ENCODE results near the gene ADARB1. TPM values are rescaled to one million over a fixed set of nuclear protein-coding genes. Genes with fewer than 3 reads are reported as not detected.

The ADARB1 gene
- total and polyA plus RNA-seq, 2 experiments from 2014 or later: 4.8 to 14.8 TPM

GRCh38 chr21:45249626-45250025 lies 175.2 kb downstream of the ADARB1 start (continued):
- TF ChIP-seq, protein P1, sequence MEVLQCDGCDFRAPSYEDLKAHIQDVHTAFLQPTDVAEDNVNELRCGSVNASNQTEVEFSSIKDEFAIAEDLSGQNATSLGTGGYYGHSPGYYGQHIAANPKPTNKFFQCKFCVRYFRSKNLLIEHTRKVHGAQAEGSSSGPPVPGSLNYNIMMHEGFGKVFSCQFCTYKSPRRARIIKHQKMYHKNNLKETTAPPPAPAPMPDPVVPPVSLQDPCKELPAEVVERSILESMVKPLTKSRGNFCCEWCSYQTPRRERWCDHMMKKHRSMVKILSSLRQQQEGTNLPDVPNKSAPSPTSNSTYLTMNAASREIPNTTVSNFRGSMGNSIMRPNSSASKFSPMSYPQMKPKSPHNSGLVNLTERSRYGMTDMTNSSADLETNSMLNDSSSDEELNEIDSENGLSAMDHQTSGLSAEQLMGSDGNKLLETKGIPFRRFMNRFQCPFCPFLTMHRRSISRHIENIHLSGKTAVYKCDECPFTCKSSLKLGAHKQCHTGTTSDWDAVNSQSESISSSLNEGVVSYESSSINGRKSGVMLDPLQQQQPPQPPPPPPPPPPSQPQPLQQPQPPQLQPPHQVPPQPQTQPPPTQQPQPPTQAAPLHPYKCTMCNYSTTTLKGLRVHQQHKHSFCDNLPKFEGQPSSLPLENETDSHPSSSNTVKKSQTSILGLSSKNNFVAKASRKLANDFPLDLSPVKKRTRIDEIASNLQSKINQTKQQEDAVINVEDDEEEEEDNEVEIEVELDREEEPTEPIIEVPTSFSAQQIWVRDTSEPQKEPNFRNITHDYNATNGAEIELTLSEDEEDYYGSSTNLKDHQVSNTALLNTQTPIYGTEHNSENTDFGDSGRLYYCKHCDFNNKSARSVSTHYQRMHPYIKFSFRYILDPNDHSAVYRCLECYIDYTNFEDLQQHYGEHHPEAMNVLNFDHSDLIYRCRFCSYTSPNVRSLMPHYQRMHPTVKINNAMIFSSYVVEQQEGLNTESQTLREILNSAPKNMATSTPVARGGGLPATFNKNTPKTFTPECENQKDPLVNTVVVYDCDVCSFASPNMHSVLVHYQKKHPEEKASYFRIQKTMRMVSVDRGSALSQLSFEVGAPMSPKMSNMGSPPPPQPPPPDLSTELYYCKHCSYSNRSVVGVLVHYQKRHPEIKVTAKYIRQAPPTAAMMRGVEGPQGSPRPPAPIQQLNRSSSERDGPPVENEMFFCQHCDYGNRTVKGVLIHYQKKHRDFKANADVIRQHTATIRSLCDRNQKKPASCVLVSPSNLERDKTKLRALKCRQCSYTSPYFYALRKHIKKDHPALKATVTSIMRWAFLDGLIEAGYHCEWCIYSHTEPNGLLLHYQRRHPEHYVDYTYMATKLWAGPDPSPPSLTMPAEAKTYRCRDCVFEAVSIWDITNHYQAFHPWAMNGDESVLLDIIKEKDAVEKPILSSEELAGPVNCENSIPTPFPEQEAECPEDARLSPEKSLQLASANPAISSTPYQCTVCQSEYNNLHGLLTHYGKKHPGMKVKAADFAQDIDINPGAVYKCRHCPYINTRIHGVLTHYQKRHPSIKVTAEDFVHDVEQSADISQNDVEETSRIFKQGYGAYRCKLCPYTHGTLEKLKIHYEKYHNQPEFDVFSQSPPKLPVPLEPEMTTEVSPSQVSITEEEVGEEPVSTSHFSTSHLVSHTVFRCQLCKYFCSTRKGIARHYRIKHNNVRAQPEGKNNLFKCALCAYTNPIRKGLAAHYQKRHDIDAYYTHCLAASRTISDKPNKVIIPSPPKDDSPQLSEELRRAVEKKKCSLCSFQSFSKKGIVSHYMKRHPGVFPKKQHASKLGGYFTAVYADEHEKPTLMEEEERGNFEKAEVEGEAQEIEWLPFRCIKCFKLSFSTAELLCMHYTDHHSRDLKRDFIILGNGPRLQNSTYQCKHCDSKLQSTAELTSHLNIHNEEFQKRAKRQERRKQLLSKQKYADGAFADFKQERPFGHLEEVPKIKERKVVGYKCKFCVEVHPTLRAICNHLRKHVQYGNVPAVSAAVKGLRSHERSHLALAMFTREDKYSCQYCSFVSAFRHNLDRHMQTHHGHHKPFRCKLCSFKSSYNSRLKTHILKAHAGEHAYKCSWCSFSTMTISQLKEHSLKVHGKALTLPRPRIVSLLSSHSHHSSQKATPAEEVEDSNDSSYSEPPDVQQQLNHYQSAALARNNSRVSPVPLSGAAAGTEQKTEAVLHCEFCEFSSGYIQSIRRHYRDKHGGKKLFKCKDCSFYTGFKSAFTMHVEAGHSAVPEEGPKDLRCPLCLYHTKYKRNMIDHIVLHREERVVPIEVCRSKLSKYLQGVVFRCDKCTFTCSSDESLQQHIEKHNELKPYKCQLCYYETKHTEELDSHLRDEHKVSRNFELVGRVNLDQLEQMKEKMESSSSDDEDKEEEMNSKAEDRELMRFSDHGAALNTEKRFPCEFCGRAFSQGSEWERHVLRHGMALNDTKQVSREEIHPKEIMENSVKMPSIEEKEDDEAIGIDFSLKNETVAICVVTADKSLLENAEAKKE (CRISPR knock-in tag; IDR thresholded peaks at IDR 0.05): no peak
- TF ChIP-seq CREB1 (CRISPR knock-in tag; IDR thresholded peaks at IDR 0.05; ENCODE audit: low read depth): no peak
- no peak for TF ChIP-seq ETS1 (IDR thresholded peaks at IDR 0.05)

- Mint-ChIP-seq H3K27me3 (ENCODE audit: insufficient read depth, low read depth, poor library complexity) (peaks cover 8% of the 10 kb centered on the region), H3K36me3 (ENCODE audit: low read depth) (no peaks in the 10 kb centered on the region), H3K9me3 (peaks cover 4% of the 10 kb centered on the region; the same call in 1 of the 3 replicates), H3K4me1 (peaks cover 22% of the 10 kb centered on the region), H3K27ac (no peak overlapping the region), H3K4me3 (no peak overlapping the region)
- no peaks in the 10 kb centered on the region for H3K4me1 ChIP-seq (ENCODE audit: insufficient read depth)
- H3K36me3 ChIP-seq (ENCODE audit: insufficient read depth): no peaks in the 10 kb centered on the region
- no peak for ATAC-seq
- no peaks in the 10 kb centered on the region for H3K27me3 ChIP-seq (ENCODE audit: insufficient read depth)
- no peaks in the 10 kb centered on the region for H3K9me2 ChIP-seq (ENCODE audit: insufficient read depth)
- H3K27ac ChIP-seq (ENCODE audit: low read depth): no peak overlapping the region
- no peak for DNase-seq (ENCODE audit: low spot score)
- no peaks in the 10 kb centered on the region for H3F3A ChIP-seq (replicated peaks; ENCODE audit: low read depth)
- H4K20me1 ChIP-seq (replicated peaks; ENCODE audit: insufficient read depth): no peaks in the 10 kb centered on the region
- H3K4me2 ChIP-seq: no peak overlapping the region
- H3K79me2 ChIP-seq (replicated peaks; ENCODE audit: insufficient read depth): no peaks in the 10 kb centered on the region
- H3K4me3 ChIP-seq: no peak overlapping the region
- H2AFZ ChIP-seq: no peak overlapping the region
- no peak for TF ChIP-seq POLR2AphosphoS5 (IDR thresholded peaks at IDR 0.05; ENCODE audit: low read depth)
- TF ChIP-seq ZNF331 (CRISPR knock-in tag; IDR thresholded peaks at IDR 0.05; ENCODE audit: low read depth): no peak
- no peak for TF ChIP-seq ZNF114 (CRISPR knock-in tag; IDR thresholded peaks at IDR 0.05)
- no peak for TF ChIP-seq ETS1 (IDR thresholded peaks at IDR 0.05)
- TF ChIP-seq EZH2 (IDR thresholded peaks at IDR 0.05; ENCODE audit: low read depth, unreplicated experiment): no peak
- TF ChIP-seq, protein P2, sequence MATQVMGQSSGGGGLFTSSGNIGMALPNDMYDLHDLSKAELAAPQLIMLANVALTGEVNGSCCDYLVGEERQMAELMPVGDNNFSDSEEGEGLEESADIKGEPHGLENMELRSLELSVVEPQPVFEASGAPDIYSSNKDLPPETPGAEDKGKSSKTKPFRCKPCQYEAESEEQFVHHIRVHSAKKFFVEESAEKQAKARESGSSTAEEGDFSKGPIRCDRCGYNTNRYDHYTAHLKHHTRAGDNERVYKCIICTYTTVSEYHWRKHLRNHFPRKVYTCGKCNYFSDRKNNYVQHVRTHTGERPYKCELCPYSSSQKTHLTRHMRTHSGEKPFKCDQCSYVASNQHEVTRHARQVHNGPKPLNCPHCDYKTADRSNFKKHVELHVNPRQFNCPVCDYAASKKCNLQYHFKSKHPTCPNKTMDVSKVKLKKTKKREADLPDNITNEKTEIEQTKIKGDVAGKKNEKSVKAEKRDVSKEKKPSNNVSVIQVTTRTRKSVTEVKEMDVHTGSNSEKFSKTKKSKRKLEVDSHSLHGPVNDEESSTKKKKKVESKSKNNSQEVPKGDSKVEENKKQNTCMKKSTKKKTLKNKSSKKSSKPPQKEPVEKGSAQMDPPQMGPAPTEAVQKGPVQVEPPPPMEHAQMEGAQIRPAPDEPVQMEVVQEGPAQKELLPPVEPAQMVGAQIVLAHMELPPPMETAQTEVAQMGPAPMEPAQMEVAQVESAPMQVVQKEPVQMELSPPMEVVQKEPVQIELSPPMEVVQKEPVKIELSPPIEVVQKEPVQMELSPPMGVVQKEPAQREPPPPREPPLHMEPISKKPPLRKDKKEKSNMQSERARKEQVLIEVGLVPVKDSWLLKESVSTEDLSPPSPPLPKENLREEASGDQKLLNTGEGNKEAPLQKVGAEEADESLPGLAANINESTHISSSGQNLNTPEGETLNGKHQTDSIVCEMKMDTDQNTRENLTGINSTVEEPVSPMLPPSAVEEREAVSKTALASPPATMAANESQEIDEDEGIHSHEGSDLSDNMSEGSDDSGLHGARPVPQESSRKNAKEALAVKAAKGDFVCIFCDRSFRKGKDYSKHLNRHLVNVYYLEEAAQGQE (IDR thresholded peaks at IDR 0.05; ENCODE audit: unreplicated experiment): no peak
- TF ChIP-seq NANOG (IDR thresholded peaks at IDR 0.05; ENCODE audit: borderline replicate concordance): no peak
Measured at GRCh38 chr21:45250272-45250671, 175.9 kb downstream of the ADARB1 start.
